Measurements from ENCODE around the gene PDZK1IP1.
A peak's percentile ranks its signal among the peaks of the same experiment; 100 is the strongest.
"Not testable (repeated sequence)": the region's sequence is repeated elsewhere in the genome, so short reads cannot be mapped to it uniquely, and the experiment has no call there.

Gene PDZK1IP1

DNA sequence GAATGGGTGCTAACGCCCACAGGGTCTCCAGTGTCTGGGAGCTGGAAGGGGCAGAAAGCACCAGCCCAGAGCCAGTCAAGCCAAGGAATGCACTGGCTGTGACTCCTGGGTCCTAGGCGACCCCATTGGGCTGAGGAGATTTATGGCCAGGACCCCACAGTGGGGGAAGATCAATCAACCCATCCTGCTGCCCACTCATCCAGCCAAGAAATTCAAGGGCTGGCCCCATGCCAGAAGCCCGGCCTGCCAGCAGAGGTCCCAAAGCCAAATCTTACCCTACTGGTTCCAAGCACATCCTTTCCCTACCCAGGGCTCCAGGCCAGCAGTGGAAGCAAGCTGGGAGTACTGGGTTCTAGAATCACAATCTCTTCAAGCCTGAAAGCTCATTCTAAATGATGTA lies 6.8 kb upstream of the PDZK1IP1 start:
- DNase-seq (ENCODE audit: low spot score) = no peak

GRCh38 chr1:47195981-47196380 lies 6.1 kb upstream of the PDZK1IP1 start:
- DNase-seq (ENCODE audit: low spot score) = not testable (repeated sequence)

DNA sequence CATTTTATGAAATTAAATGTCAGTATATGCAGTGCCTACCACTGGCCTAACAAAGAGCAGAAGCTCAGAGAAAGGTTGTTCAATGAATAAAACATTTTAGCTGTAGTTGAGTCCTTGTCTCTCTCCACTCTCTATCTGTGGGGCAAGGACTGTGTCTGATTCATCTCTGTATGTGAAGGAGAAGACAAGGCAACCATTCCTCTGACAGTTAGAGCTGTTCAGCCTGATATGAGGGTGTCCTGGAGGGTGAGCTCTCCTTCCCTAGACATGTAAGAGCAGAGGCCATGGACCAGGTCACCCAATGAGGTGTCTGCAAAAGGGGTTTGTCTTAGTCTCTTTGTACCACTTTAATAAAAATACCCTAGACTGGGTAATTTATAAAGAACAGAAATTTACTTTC lies 4.5 kb upstream of the PDZK1IP1 start:
- DNase-seq (ENCODE audit: low spot score) = no peak

DNA sequence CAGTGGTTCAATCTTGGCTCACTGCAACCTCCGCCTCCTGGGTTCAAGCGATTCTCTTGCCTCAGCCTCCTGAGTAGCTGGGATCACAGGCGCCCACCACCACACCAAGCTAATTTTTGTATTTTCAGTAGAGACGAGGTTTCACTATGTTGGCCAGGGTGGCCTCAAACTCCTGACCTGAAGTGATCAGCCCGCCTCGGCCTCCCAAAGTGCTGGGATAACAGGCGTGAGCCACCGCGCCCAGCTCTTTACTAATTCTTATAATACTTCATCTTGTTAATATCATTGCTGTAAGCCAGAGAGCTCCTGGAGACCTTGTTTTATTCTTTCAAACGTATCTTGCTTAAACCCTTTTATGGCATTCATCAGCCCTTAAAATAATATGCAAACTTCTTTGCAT lies 3.7 kb upstream of the PDZK1IP1 start:
- DNase-seq (ENCODE audit: low spot score) = not testable (repeated sequence)

GRCh38 chr1:47192458-47193384 lies 2.9 kb upstream of the PDZK1IP1 start:
- peak; percentile 81 for DNase-seq (ENCODE audit: low spot score)

DNA sequence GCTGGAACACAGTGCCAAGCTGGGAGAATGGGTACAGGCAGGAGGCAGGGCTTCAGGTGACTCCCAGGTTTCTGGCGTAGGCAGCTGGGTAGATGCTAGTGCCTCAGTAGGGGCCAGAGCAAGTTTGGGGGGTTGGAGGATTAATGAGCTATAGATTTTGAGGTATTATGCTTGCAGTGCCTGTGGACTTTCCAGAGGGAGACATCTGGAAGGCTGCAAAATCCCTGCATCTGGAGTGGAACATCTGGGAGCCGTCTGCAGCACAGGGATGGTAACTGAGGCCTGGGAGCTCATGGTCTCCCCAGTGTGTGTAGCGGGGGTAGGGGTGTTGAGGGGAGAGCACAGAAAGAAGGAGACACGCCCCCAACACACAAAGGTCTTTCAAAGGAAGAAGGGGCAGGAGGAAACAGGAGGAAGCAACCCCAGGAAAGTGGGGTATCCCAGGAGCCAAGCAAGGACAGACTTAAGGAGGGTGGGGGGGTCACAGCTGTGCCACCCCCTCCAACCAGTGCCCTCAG lies 2.2 kb upstream of the PDZK1IP1 start:
- no peak for DNase-seq (ENCODE audit: low spot score)

DNA sequence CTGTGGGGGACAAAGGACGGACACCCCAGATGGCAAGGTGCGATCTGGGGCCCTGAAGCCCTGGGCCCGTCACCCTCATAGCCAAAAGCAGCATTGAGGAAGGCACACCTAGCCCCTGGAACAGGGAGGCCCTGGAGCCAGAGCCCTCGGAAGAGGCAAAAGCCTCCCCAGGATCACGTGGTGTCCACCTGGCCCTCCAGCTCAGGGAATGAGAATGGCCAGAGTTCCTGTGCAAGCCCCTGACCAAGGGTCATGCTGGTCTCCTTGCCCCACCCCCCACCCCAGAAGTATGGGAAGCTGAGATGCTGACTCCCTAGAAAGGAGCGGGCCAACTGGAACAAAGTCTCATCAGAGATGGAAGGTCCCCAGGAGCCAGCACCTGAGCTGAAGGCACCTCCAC lies 1.0 kb upstream of the PDZK1IP1 start:
- DNase-seq (ENCODE audit: low spot score) = no peak

GRCh38 chr1:47190509-47190855 lies 646 bp upstream of the PDZK1IP1 start:
- DNase-seq (ENCODE audit: low spot score) = no peak

- DNase-seq (ENCODE audit: low spot score) = no peak
These were observed 748 bp downstream of the PDZK1IP1 start for GRCh38 chr1:47188791-47189785.

- DNase-seq (ENCODE audit: low spot score) = no peak
These were observed 1.9 kb downstream of the PDZK1IP1 start for GRCh38 chr1:47187926-47188250.

- DNase-seq (ENCODE audit: low spot score) = no peak
These were observed 2.5 kb downstream of the PDZK1IP1 start for GRCh38 chr1:47187231-47187925.

DNA sequence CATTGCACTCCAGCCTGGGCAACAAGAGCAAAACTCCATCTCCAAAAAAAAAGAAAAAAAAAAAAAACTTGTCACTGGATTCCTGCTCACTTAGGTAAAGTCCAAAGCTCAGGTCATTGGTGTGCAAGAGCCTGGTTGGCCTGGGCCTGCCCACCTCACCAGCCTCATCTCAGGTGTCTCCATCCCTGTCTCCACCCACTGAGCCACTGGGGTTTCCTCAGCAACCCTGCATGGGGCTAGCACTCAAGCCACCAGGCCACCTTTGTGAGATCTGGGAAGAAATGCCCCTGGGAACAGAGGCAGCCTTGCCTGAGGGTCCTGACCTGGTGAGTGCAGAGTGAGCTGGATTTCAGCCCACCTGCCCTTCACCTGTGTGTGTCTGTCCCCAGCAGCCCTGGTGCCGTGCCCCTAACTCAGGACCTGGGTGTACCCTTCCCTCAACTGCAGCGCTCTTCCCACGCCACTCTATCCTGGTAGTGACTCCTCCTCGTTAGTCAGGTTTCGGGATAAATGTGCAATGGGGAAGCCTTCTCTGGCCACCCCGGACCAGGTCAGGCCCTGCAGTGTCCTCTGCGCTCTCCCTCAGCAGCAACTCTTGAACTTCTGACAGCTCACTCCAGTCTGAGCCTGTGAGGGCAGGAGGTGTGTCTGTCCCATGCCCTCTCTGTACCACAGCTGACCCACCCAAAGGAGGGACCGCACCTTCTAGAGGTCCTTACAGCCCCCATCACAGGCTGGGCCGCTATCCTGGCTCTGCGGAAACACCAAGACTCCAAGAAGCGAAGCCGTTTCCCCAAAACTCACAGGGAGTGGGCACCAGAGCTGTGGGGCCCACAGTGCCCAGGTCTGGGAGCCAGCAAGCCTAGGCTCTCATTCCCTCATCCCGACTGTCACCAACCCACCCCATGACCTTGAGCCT lies 3.3 kb downstream of the PDZK1IP1 start:
- no peak for DNase-seq (ENCODE audit: low spot score)

GRCh38 chr1:47184822-47185677 lies 4.8 kb downstream of the PDZK1IP1 start:
- no peak for DNase-seq (ENCODE audit: low spot score)

GRCh38 chr1:47184090-47184821 lies 5.6 kb downstream of the PDZK1IP1 start:
- no peak for DNase-seq (ENCODE audit: low spot score)

GRCh38 chr1:47183308-47184089 lies 6.3 kb downstream of the PDZK1IP1 start:
- no peak for DNase-seq (ENCODE audit: low spot score)

DNA sequence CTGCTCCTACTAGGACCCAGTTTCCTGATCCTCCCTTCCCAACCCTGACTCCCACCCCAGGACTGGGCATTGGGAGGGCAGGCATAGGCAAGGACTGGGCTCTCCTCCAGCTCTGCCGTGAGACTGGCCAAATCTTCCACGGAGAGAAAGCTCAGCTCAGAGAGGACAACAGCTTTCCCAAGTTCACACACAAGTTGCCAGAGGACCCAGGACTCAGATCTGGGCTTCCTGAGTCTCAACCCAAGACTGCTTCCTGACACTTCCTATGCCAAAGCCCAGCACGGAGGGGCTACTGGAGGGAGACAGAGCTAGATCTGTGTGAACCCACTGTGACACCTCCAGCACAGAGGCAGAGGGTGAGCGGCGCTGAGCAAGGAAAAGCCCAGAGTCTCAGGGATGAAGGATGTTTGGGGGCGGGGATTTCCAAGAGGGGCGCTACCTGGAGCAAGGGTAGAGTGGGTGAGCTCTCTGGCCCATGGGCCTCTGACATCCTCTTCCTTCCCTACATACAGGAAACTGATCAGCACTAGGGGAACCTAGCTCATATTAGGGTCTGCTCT lies 7.1 kb downstream of the PDZK1IP1 start:
- DNase-seq (ENCODE audit: low spot score) = no peak

GRCh38 chr1:47181955-47182675 lies 7.7 kb downstream of the PDZK1IP1 start:
- no peak for DNase-seq (ENCODE audit: low spot score)
